ENCODE results near the gene IGSF8.
"Not testable (repeated sequence)": the region's sequence is repeated elsewhere in the genome, so short reads cannot be mapped to it uniquely, and the experiment has no call there.

IGSF8 gene

DNA sequence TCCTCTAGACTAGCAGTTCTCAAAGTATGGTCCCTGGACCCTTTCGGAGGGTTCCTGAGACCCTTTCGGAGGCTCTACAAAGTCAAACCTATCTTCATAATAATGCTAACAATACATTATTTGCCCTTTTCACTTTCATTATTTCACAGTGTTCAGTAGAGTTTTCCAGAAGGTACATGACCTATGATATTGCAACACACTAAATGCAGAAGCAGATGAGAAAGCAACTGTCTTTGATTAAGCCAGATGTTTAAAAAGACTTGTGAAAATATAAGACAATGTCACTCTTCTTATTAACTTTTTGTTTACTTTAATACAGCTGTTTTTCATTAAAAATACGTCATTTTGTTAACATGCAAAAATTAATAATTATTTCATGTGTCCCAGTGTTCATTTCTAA, 34.3 kb downstream of the IGSF8 start:
- DNase-seq: no peak

GRCh38 chr1:160063176-160063575, 35.2 kb downstream of the IGSF8 start:
- DNase-seq: no peak

GRCh38 chr1:160062230-160062532, 36.2 kb downstream of the IGSF8 start:
- DNase-seq: no peak

DNA sequence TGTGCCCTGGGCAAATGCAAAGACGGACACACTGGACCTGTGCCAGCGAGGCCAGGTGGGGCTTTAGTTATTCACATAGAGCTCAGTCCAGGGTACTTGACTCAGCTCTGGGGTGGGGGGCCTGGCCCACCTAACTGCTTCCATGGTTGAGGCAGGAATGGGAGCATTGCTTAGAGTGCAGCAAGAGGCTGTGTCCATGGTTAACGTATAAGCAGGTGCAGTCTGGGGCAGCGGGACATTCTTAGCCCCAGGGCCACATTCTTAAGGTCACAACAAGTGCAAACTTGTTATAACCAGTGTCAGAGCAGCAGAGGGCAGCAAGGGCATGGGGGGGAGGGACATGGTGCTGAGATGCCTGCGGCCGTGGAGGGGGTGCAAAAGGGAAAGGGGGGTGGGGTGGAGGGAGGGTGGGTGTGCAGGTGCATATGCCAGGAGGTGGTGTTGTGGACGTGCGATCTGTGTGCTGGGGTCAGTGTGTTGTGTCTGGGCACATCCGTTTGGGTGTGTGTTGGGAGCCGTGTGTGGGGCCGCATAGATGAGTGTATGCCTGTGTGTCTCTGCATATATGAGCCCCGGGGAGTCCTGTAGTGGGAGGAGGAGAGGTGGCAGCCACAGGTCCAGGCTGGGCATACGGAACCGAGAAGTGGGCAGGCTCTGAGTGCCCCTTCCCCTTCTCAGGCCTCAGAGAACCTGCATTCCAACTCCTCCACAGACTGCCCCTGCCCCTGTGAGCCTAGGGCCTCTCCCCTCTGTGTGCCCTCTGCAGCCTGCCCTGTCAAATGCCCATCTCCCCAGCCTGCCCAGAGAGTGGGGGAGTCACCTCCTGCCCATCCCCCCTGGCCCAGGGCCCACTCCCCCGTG, 36.8 kb downstream of the IGSF8 start:
- DNase-seq: no peak

DNA sequence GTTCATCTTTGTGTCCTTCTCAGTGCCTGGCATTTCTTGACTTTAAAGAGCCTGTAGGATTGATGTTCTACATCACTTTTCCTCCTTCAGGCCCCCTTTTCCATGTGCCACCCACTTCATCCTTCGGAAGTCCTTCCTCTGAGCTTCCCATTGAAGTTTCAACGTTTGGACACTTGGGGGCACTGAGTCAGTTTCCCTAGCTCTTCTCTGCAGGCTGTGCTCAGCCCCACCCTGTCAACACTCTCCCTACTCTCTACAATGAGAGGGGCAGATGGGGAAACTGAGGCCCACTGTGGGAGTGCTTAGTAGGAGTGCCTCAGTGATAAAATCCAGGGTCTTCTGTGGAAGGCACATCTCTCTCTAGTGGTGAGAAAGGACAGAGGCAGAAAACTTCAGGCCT, 40.3 kb downstream of the IGSF8 start:
- no peak for DNase-seq

DNA sequence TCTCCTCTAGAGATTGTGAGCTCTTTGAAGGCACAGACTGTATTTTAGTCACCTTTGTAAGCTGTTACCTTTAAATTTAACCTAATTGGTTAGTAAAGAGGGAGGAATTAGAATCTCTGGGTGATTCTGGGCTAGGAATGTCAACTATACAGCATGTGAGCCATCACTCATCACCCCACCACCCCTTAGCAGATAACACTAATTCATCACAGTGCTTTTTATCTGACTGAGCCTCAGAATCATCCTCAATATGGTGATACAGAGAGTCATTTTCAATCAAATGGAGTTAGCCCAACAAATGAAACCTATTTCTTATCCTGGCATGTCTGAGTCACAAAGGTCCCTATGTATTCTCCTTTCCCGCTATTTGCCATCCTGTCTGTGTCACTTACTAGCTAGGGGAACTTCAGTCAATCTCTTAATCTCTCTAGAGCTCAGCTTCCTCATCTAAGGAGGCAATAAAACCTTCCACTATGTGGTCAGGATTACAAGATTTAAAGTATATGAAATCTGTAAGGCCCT, 41.7 kb downstream of the IGSF8 start:
- DNase-seq: no peak

DNA sequence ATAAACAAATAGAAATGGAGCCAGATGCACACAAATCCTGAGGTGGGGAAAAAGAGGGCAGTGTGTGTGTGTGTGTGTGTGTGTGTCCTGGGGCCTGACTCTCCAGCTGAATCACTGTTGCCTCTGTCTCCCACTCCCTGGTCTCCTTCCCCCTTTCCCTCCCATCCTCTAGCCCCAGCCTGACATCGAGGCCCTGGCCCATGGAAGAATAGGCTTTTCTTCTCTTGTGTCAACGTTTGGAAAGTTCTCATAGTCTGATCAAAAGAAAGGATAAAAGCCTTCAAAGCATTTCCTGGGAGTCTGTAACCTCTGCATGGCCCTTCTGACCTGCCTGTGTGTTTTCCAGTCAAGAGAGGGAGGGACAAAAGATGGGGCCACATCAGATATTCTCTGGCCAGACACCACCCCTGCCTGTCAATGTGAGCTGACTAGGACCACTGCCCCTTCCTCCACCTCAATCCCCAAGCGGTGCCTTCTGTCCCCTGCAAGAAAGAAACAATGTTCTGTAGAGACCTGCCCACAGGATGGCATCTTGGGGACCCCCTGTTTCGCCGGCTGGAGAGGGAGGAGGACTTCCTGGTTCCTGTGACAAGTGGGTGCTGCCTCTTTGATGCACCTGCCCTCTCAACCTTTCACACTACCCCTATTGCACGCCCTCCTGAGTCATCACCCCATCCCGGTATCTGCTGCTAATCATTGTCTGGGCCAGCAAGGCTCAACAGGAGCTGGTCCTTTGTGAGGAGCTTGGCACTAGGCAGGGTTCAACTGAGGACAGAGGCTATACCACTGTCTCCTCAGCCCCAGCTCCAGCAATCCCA, 44.7 kb downstream of the IGSF8 start:
- no peak for DNase-seq

- DNase-seq: no peak
These were observed 45.5 kb downstream of the IGSF8 start for GRCh38 chr1:160052936-160053335.

GRCh38 chr1:160050619-160051018, 47.8 kb downstream of the IGSF8 start:
- no peak for DNase-seq

DNA sequence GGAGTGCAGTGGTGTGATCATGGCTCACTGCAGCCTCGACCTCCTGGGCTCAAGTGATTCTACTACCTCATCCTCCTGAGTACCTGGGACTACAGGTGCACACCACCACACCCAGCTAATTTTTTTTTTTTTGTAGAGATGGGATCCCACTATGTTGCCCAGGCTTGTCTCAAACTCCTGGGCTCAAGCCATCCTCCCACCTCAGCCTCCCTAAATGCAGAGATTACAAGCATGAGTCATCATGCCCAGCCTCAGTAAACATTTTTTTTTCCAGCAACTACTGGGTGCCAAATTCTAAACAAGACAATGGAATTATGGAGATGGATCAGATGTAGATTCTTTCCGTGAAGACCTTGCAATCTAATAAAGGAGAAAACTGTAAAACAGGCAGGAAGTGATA, 48.2 kb downstream of the IGSF8 start:
- not testable (repeated sequence) for DNase-seq

GRCh38 chr1:160049101-160049500, 49.3 kb downstream of the IGSF8 start:
- DNase-seq: no peak

GRCh38 chr1:160048335-160048734, 50.1 kb downstream of the IGSF8 start:
- no peak for DNase-seq

- no peak for DNase-seq
These were observed 51.1 kb downstream of the IGSF8 start for GRCh38 chr1:160047111-160047991.

- no peak for DNase-seq
These were observed 51.8 kb downstream of the IGSF8 start for GRCh38 chr1:160046494-160047110.

DNA sequence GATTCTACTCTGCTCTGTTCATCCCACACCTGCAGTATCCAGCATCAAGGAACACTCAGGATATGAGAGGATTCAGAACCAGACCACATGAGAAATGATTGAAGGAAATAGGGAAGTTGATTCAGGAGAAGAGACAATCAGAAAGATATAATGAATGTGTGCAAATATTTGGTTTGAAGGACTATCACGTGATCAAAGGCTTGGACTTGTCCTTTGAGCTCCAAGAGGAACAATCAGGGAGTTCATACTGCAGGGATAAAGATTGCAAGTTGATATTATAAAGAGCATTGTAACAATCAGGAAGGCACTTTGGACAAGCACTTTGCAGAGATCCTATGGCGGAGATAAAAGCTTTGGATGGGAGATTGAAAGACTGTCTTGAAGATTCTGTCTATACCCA, 52.8 kb downstream of the IGSF8 start:
- no peak for DNase-seq

- no peak for DNase-seq
These were observed 54.9 kb downstream of the IGSF8 start for GRCh38 chr1:160043543-160043942.
